Effector memory CD4-positive, alpha-beta T cell (primary cell): ENCODE results near the gene CDK5RAP1.

Source experiments
- DNase-seq, 3 donors: peaks; one replicate each; pipeline ENCODE4 v3.0.0-alpha.2; 2020
- H3K27ac ChIP-seq: 2 replicates; pipeline ENCODE4 v1.7.0; 2013; ENCODE audit warnings: mild to moderate bottlenecking, low read length, moderate library complexity; ENCODE audit not compliant: insufficient read depth, poor library complexity, severe bottlenecking
- H3K27me3 ChIP-seq: replicated peaks from 2 replicates; pipeline ENCODE4 v1.7.0; 2013; ENCODE audit warnings: mild to moderate bottlenecking, low read length; ENCODE audit not compliant: insufficient read depth, control insufficient read depth, poor library complexity, severe bottlenecking
- H3K36me3 ChIP-seq: 2 replicates; pipeline ENCODE4 v1.7.0; 2013; ENCODE audit warnings: mild to moderate bottlenecking, low read length, moderate library complexity; ENCODE audit not compliant: control insufficient read depth, insufficient read depth
- H3K4me1 ChIP-seq: 2 replicates; pipeline ENCODE4 v1.7.0; 2013; ENCODE audit warnings: low read length, mild to moderate bottlenecking; ENCODE audit not compliant: control insufficient read depth, insufficient read depth, poor library complexity, severe bottlenecking
- H3K4me3 ChIP-seq: 2 replicates; pipeline ENCODE4 v1.7.0; 2013; ENCODE audit warnings: low read length, low read depth, mild to moderate bottlenecking; ENCODE audit not compliant: insufficient read depth, poor library complexity, severe bottlenecking
- H3K9me3 ChIP-seq: 2 replicates; pipeline ENCODE4 v1.7.0; 2013; ENCODE audit warnings: mild to moderate bottlenecking, low read length, moderate library complexity; ENCODE audit not compliant: control insufficient read depth

Gene CDK5RAP1

GRCh38 chr20:33318096-33318429, 83.3 kb downstream of the CDK5RAP1 start:
- Histone ChIP-seq H3K27ac (no peak overlapping the region), H3K4me1 (no peaks in the 10 kb centered on the region), H3K9me3 (no peaks in the 10 kb centered on the region), H3K27me3 (no peaks in the 10 kb centered on the region), H3K4me3 (no peak overlapping the region), H3K36me3 (no peaks in the 10 kb centered on the region)
- DNase-seq, result no peak

- no peak overlapping the region for H3K27ac ChIP-seq
- no peaks in the 10 kb centered on the region for H3K9me3 ChIP-seq
- H3K27me3 ChIP-seq, result no peaks in the 10 kb centered on the region
- no peaks in the 10 kb centered on the region for H3K4me1 ChIP-seq
- no peaks in the 10 kb centered on the region for H3K36me3 ChIP-seq
- no peak overlapping the region for H3K4me3 ChIP-seq
- DNase-seq, result no peak
Measured at GRCh38 chr20:33317424-33318095, 83.8 kb downstream of the CDK5RAP1 start.

GRCh38 chr20:33316958-33317357, 84.4 kb downstream of the CDK5RAP1 start:
- DNase-seq, result no peak
- no peak overlapping the region for H3K27ac ChIP-seq
- H3K9me3 ChIP-seq, result no peaks in the 10 kb centered on the region

GRCh38 chr20:33316343-33316742, 85.0 kb downstream of the CDK5RAP1 start:
- no peak for DNase-seq
- H3K4me3 ChIP-seq, result no peak overlapping the region
- no peaks in the 10 kb centered on the region for H3K9me3 ChIP-seq
- H3K27me3 ChIP-seq, result no peaks in the 10 kb centered on the region
- no peaks in the 10 kb centered on the region for H3K36me3 ChIP-seq
- H3K4me1 ChIP-seq, result no peaks in the 10 kb centered on the region
- no peak overlapping the region for H3K27ac ChIP-seq

More at GRCh38 chr20:33316958-33317357, 84.4 kb downstream of the CDK5RAP1 start:
- H3K27me3 ChIP-seq, result no peaks in the 10 kb centered on the region
- no peaks in the 10 kb centered on the region for H3K4me1 ChIP-seq
- H3K36me3 ChIP-seq, result no peaks in the 10 kb centered on the region
- no peak overlapping the region for H3K4me3 ChIP-seq

- no peak overlapping the region for H3K27ac ChIP-seq
Measured at GRCh38 chr20:33313686-33314314, 87.5 kb downstream of the CDK5RAP1 start.

GRCh38 chr20:33312583-33312982, 88.7 kb downstream of the CDK5RAP1 start:
- H3K36me3 ChIP-seq, result no peaks in the 10 kb centered on the region
- no peaks in the 10 kb centered on the region for H3K4me1 ChIP-seq
- DNase-seq, result no peak
- no peak overlapping the region for H3K4me3 ChIP-seq
- H3K27me3 ChIP-seq, result no peaks in the 10 kb centered on the region
- no peak overlapping the region for H3K27ac ChIP-seq
- H3K9me3 ChIP-seq, result no peaks in the 10 kb centered on the region

More at GRCh38 chr20:33313686-33314314, 87.5 kb downstream of the CDK5RAP1 start:
- no peak overlapping the region for H3K4me3 ChIP-seq
- DNase-seq, result no peak
- H3K4me1 ChIP-seq, result no peaks in the 10 kb centered on the region
- H3K9me3 ChIP-seq, result no peaks in the 10 kb centered on the region
- no peaks in the 10 kb centered on the region for H3K27me3 ChIP-seq
- H3K36me3 ChIP-seq, result no peaks in the 10 kb centered on the region

- H3K9me3 ChIP-seq, result no peaks in the 10 kb centered on the region
- DNase-seq, result no peak
- no peaks in the 10 kb centered on the region for H3K36me3 ChIP-seq
- no peak overlapping the region for H3K27ac ChIP-seq
- H3K4me1 ChIP-seq, result no peaks in the 10 kb centered on the region
- H3K4me3 ChIP-seq, result no peak overlapping the region
- no peaks in the 10 kb centered on the region for H3K27me3 ChIP-seq
Measured at GRCh38 chr20:33311996-33312395, 89.3 kb downstream of the CDK5RAP1 start.

- Histone ChIP-seq H3K27me3 (no peaks in the 10 kb centered on the region), H3K9me3 (no peaks in the 10 kb centered on the region), H3K4me1 (no peaks in the 10 kb centered on the region), H3K27ac (no peak overlapping the region), H3K36me3 (no peaks in the 10 kb centered on the region), H3K4me3 (no peak overlapping the region)
- no peak for DNase-seq
Measured at GRCh38 chr20:33311011-33311410, 90.3 kb downstream of the CDK5RAP1 start.

- no peaks in the 10 kb centered on the region for H3K4me1 ChIP-seq
- H3K36me3 ChIP-seq, result no peaks in the 10 kb centered on the region
- H3K9me3 ChIP-seq, result no peaks in the 10 kb centered on the region
- H3K27me3 ChIP-seq, result no peaks in the 10 kb centered on the region
- DNase-seq, result no peak
- H3K4me3 ChIP-seq, result no peak overlapping the region
- H3K27ac ChIP-seq, result no peak overlapping the region
Measured at GRCh38 chr20:33310327-33310899, 90.9 kb downstream of the CDK5RAP1 start.

GRCh38 chr20:33309631-33310030, 91.7 kb downstream of the CDK5RAP1 start:
- Histone ChIP-seq H3K36me3 (no peaks in the 10 kb centered on the region), H3K4me3 (no peak overlapping the region), H3K27me3 (no peaks in the 10 kb centered on the region), H3K4me1 (no peaks in the 10 kb centered on the region), H3K27ac (no peak overlapping the region), H3K9me3 (no peaks in the 10 kb centered on the region)
- DNase-seq, result no peak
